Endometrial microvascular endothelial cells (primary cell): Measurements from ENCODE around the gene GAS7. TPM values are rescaled to one million over a fixed set of nuclear protein-coding genes. Genes with fewer than 3 reads are reported as not detected.

Experiments used
- in situ Hi-C: cut with HindIII; loops from 2 replicates; pipeline ENCODE4 v1.10.0; 2017; ENCODE audit warnings: low sequenced_read_pairs, low pct_unique_long_range_greater_than_20kb; ENCODE audit errors: inconsistent ontology term
- total RNA-seq: library from RNA; depleted of rRNA; stranded (reverse); fragments of >200 nt; gene quantifications from one replicate; pipeline ENCODE4 v1.2.3, GENCODE V29; 2015; ENCODE audit errors: inconsistent ontology term

Gene GAS7
- not detected for total RNA-seq

GRCh38 chr17:10198509-10199249, at the start of gene GAS7:
GAS7 (minus strand) TSS chr17:10198606.
- in situ Hi-C loops: no loop called here

GRCh38 chr17:10247810-10248209, 49.4 kb upstream of the GAS7 start:
- in situ Hi-C loops: no loop called here

- in situ Hi-C loops: no loop called here
Observed at GRCh38 chr17:10243883-10244844, 45.8 kb upstream of the GAS7 start.

- in situ Hi-C loops: no loop called here
Observed at GRCh38 chr17:10241781-10242180, 43.4 kb upstream of the GAS7 start.

- in situ Hi-C loops: no loop called here
Observed at GRCh38 chr17:10238661-10239060, 40.3 kb upstream of the GAS7 start.

GRCh38 chr17:10234033-10234432, 35.6 kb upstream of the GAS7 start:
- in situ Hi-C loops: no loop called here

- in situ Hi-C loops: no loop called here
Observed at GRCh38 chr17:10233161-10233560, 34.8 kb upstream of the GAS7 start.

- in situ Hi-C loops: no loop called here
Observed at GRCh38 chr17:10229181-10229580, 30.8 kb upstream of the GAS7 start.

GRCh38 chr17:10226930-10227695, 28.7 kb upstream of the GAS7 start:
- in situ Hi-C loops: no loop called here

- in situ Hi-C loops: no loop called here
Observed at GRCh38 chr17:10224582-10225195, 26.3 kb upstream of the GAS7 start.

- in situ Hi-C loops: no loop called here
Observed at GRCh38 chr17:10219193-10219592, 20.8 kb upstream of the GAS7 start.

- in situ Hi-C loops: no loop called here
Observed at GRCh38 chr17:10217916-10218315, 19.5 kb upstream of the GAS7 start.

- in situ Hi-C loops: no loop called here
Observed at GRCh38 chr17:10216213-10216938, 18.0 kb upstream of the GAS7 start.

- in situ Hi-C loops: no loop called here
Observed at GRCh38 chr17:10215286-10215685, 16.9 kb upstream of the GAS7 start.

- in situ Hi-C loops: no loop called here
Observed at GRCh38 chr17:10211666-10212065, 13.3 kb upstream of the GAS7 start.

- in situ Hi-C loops: no loop called here
Observed at GRCh38 chr17:10210151-10210574, 11.8 kb upstream of the GAS7 start.

- in situ Hi-C loops: no loop called here
Observed at GRCh38 chr17:10208604-10209193, 10.3 kb upstream of the GAS7 start.

GRCh38 chr17:10207153-10207552, 8.7 kb upstream of the GAS7 start:
- in situ Hi-C loops: no loop called here
